GM12864 (cell line): Measurements from ENCODE around the gene SYCP1.
"Not testable (repeated sequence)": the region's sequence is repeated elsewhere in the genome, so short reads cannot be mapped to it uniquely, and the experiment has no call there.

Experiments
- DNase-seq: peaks from one replicate; pipeline ENCODE4 v3.0.0-alpha.2; 2011; ENCODE audit warnings: low read depth
- H3K4me3 ChIP-seq: 2 replicates; pipeline ENCODE4 v1.5.1; 2011; ENCODE audit warnings: mild to moderate bottlenecking, low read depth, low read length, control low read depth
- CTCF ChIP-seq: IDR thresholded peaks from 2 replicates; pipeline ENCODE4 v1.5.1; 2011; ENCODE audit warnings: low read depth, mild to moderate bottlenecking, moderate library complexity, low read length, control low read depth, inconsistent platforms; ENCODE audit errors: missing control alignments

Gene SYCP1

GRCh38 chr1:115006191-115006590 lies 151.5 kb downstream of the SYCP1 start:
- H3K4me3 ChIP-seq, result no peak overlapping the region
- TF ChIP-seq CTCF, result no peak
- DNase-seq, result no peak

- H3K4me3 ChIP-seq, result no peak overlapping the region
- no peak for DNase-seq
- no peak for TF ChIP-seq CTCF
Measured at GRCh38 chr1:115012006-115012405, 157.3 kb downstream of the SYCP1 start.

GRCh38 chr1:115012434-115012833 lies 157.8 kb downstream of the SYCP1 start:
- H3K4me3 ChIP-seq, result no peak overlapping the region
- DNase-seq, result no peak
- no peak for TF ChIP-seq CTCF

- no peak overlapping the region for H3K4me3 ChIP-seq
- no peak for TF ChIP-seq CTCF
- DNase-seq, result no peak
Measured at GRCh38 chr1:115013792-115014191, 159.1 kb downstream of the SYCP1 start.

- H3K4me3 ChIP-seq, DNase-seq: not testable (repeated sequence)
Measured at GRCh38 chr1:115019549-115019948, 164.9 kb downstream of the SYCP1 start.

- no peak for DNase-seq
- TF ChIP-seq CTCF, result no peak
- H3K4me3 ChIP-seq, result no peak overlapping the region
Measured at GRCh38 chr1:115021145-115021544, 166.5 kb downstream of the SYCP1 start.

GRCh38 chr1:115023593-115023992 lies 168.9 kb downstream of the SYCP1 start:
- DNase-seq, result no peak
- TF ChIP-seq CTCF, result no peak
- no peak overlapping the region for H3K4me3 ChIP-seq

- no peak for TF ChIP-seq CTCF
- no peak within 1 kb of the TSS for H3K4me3 ChIP-seq
- no peak for DNase-seq
Measured at GRCh38 chr1:115029526-115029925, 174.9 kb downstream of the SYCP1 start, which contains the start of gene TSHB. Gene TSHB, plus strand, starts transcription at chr1:115029826. Its CDS starts 3,537 bp downstream, at chr1:115033363.
